IMR-90 (cell line): ENCODE results near the gene CCDC97. TPM values are rescaled to one million over a fixed set of nuclear protein-coding genes. Genes with fewer than 3 reads are reported as not detected.

Experiments
- ATAC-seq: fragments of 200-7000 bp; cut with Tn5 transposase; 2 replicates; pipeline ENCODE4 v1.9.1; 2020; ENCODE audit warnings: low read depth, mild to moderate bottlenecking, moderate library complexity
- BruUV-seq: library from RNA; stranded (reverse); fragments of 400-500 nt; replicated peaks from 2 replicates; lab custom pipeline; 2021; lab: Mats Ljungman, UMichigan
- CTCF ChIA-PET: fragments of 300-600 bp; formaldehyde crosslinking; extraction: SDS; loops from one replicate; lab custom pipeline; 2021; ENCODE audit warnings: antibody characterized with exemption; lab: Yijun Ruan, JAX
- POLR2A ChIA-PET: fragments of 300-600 bp; sonication (Branson Sonifier 250); formaldehyde crosslinking; loops from one replicate; lab custom pipeline; 2022; ENCODE audit warnings: antibody characterized with exemption; ENCODE audit not compliant: unreplicated experiment; lab: Charles Lee
- DNase-seq: peaks from one replicate; pipeline ENCODE4 v3.0.0; 2013
- H2AFZ ChIP-seq: replicated peaks from 2 replicates; pipeline ENCODE3; 2013; ENCODE audit warnings: low read length, mild to moderate bottlenecking; ENCODE audit not compliant: poor library complexity
- H2AK5ac ChIP-seq: 2 replicates; pipeline ENCODE4 v1.6.1; 2013; ENCODE audit warnings: low read depth, low read length, inconsistent platforms
- H2AK9ac ChIP-seq: replicated peaks from 2 replicates; pipeline ENCODE3; 2013; ENCODE audit warnings: mild to moderate bottlenecking, low read depth, low read length, moderate library complexity; ENCODE audit not compliant: poor library complexity
- H2BK120ac ChIP-seq: 2 replicates; pipeline ENCODE4 v1.6.1; 2013; ENCODE audit warnings: low read depth, low read length, inconsistent platforms
- H2BK15ac ChIP-seq: 3 replicates; pipeline ENCODE4 v1.6.1; 2013; ENCODE audit warnings: low read depth, low read length, inconsistent platforms
- H2BK20ac ChIP-seq: 2 replicates; pipeline ENCODE4 v1.6.1; 2013; ENCODE audit warnings: low read depth, mild to moderate bottlenecking, inconsistent platforms, low read length, moderate library complexity
- H2BK5ac ChIP-seq: 2 replicates; pipeline ENCODE4 v1.6.1; 2013; ENCODE audit warnings: mild to moderate bottlenecking, low read depth, low read length, inconsistent platforms; ENCODE audit not compliant: poor library complexity, severe bottlenecking
- H3K14ac ChIP-seq: replicated peaks from 2 replicates; pipeline ENCODE4 v1.6.1; 2013; ENCODE audit warnings: low read depth, low read length, inconsistent platforms
- H3K18ac ChIP-seq: 2 replicates; pipeline ENCODE4 v1.6.1; 2013; ENCODE audit warnings: low read depth, low read length, control low read depth
- H3K23ac ChIP-seq: 2 replicates; pipeline ENCODE4 v1.6.1; 2013; ENCODE audit warnings: low read depth, low read length, inconsistent platforms
- H3K27ac ChIP-seq: 2 replicates; pipeline ENCODE4 v1.5.1; 2013; ENCODE audit warnings: mild to moderate bottlenecking, control low read depth, low read length; ENCODE audit not compliant: insufficient read depth
- H3K27me3 ChIP-seq: 2 replicates; pipeline ENCODE4 v1.6.1; 2013; ENCODE audit warnings: low read length; ENCODE audit not compliant: control insufficient read depth, insufficient read depth
- H3K36me3 ChIP-seq: 2 replicates; pipeline ENCODE4 v1.6.1; 2013; ENCODE audit warnings: low read length, mixed read lengths; ENCODE audit not compliant: control insufficient read depth, insufficient read depth
- H3K4ac ChIP-seq: 2 replicates; pipeline ENCODE4 v1.6.1; 2013; ENCODE audit warnings: low read depth, low read length, inconsistent platforms
- H3K4me1 ChIP-seq: 2 replicates; pipeline ENCODE4 v1.6.1; 2013; ENCODE audit warnings: low read length, mixed read lengths; ENCODE audit not compliant: control insufficient read depth, insufficient read depth
- H3K4me2 ChIP-seq: 2 replicates; pipeline ENCODE4 v1.6.1; 2013; ENCODE audit warnings: low read depth, mild to moderate bottlenecking, control low read depth, low read length, moderate library complexity
- H3K4me3 ChIP-seq: 2 replicates; pipeline ENCODE4 v1.5.1; 2013; ENCODE audit warnings: low read depth, mild to moderate bottlenecking, control low read depth, low read length, moderate library complexity; ENCODE audit not compliant: insufficient read depth
- H3K56ac ChIP-seq: 2 replicates; pipeline ENCODE4 v1.6.1; 2013; ENCODE audit warnings: low read length, inconsistent platforms; ENCODE audit not compliant: insufficient read depth; ENCODE audit errors: extremely low read depth
- H3K79me1 ChIP-seq, 2 experiments: 2 replicates each; pipeline ENCODE4 v1.6.1; 2013; ENCODE audit warnings: low read length in 2 of 2, inconsistent platforms in 1 of 2, low read depth in 1 of 2
- H3K9ac ChIP-seq: 2 replicates; pipeline ENCODE4 v1.6.1; 2013; ENCODE audit warnings: low read depth, low read length, control low read depth
- H3K9me1 ChIP-seq: 2 replicates; pipeline ENCODE4 v1.6.1; 2013; ENCODE audit warnings: low read length, inconsistent platforms; ENCODE audit not compliant: insufficient read depth
- H3K9me3 ChIP-seq: 2 replicates; pipeline ENCODE4 v1.6.1; 2013; ENCODE audit warnings: low read length; ENCODE audit not compliant: control insufficient read depth, insufficient read depth
- H4K20me1 ChIP-seq: 2 replicates; pipeline ENCODE4 v1.6.1; 2013; ENCODE audit warnings: low read length, inconsistent platforms; ENCODE audit not compliant: insufficient read depth
- H4K5ac ChIP-seq: 2 replicates; pipeline ENCODE4 v1.6.1; 2013; ENCODE audit warnings: mild to moderate bottlenecking, low read depth, low read length, control low read depth
- H4K8ac ChIP-seq, 2 experiments: 2 replicates each; pipeline ENCODE4 v1.6.1; 2013; ENCODE audit warnings: low read depth in 2 of 2, low read length in 2 of 2, control low read depth in 1 of 2, inconsistent platforms in 1 of 2
- H4K91ac ChIP-seq: 2 replicates; pipeline ENCODE4 v1.6.1; 2013; ENCODE audit warnings: low read depth, low read length, inconsistent platforms; ENCODE audit not compliant: insufficient read depth
- BHLHE40 ChIP-seq: fragments of 150-350 bp; IDR thresholded peaks from 2 replicates; pipeline ENCODE4 v1.6.1; 2016; ENCODE audit warnings: mild to moderate bottlenecking, low read depth, low read length
- MAFK ChIP-seq: IDR thresholded peaks from 2 replicates; pipeline ENCODE4 v1.6.1; 2012; ENCODE audit warnings: low read depth, low read length, improper control_type of control experiment
- MAZ ChIP-seq: IDR thresholded peaks from 2 replicates; pipeline ENCODE4 v1.6.1; 2012; ENCODE audit warnings: low read depth, mild to moderate bottlenecking, low read length, improper control_type of control experiment, moderate library complexity, borderline replicate concordance
- NFE2L2 ChIP-seq: fragments of 150-350 bp; IDR thresholded peaks from 2 replicates; pipeline ENCODE4 v1.6.1; 2016; ENCODE audit warnings: low read depth, mild to moderate bottlenecking, low read length
- RAD21 ChIP-seq: IDR thresholded peaks from 2 replicates; pipeline ENCODE4 v1.6.1; 2012; ENCODE audit warnings: low read length, improper control_type of control experiment
- USF2 ChIP-seq: fragments of 150-350 bp; IDR thresholded peaks from 2 replicates; pipeline ENCODE4 v1.6.1; 2017; ENCODE audit warnings: mild to moderate bottlenecking, antibody characterized with exemption, low read length, low read depth
- WGBS, 2 experiments: methylation state at CpG; one replicate each; pipeline versions ENCODE4 v1.1.5 to v1.1.7; 2013; ENCODE audit warnings: missing lambda C conversion rate in 2 of 2; ENCODE audit not compliant: insufficient read length in 1 of 2; ENCODE audit errors: extremely low coverage in 2 of 2; 5-methylcytosine and 5-hydroxymethylcytosine counted together
- dilution Hi-C: fragments of 300-500 bp; cut with HindIII; formaldehyde crosslinking; loops from one replicate; pipeline ENCODE4 v1.14.3; 2018; ENCODE audit warnings: low sequenced_read_pairs; ENCODE audit not compliant: unreplicated experiment
- in situ Hi-C: fragments of 300-500 bp; cut with MboI; formaldehyde crosslinking; loops from 3 replicates; pipeline ENCODE4 v1.14.3; 2019; ENCODE audit warnings: low sequenced_read_pairs, inconsistent platforms, mixed read lengths
- intact Hi-C: fragments of 100-400 bp; cut with micrococcal nuclease; formaldehyde crosslinking; loops from 2 replicates; pipeline ENCODE4 v1.10.0; 2022
- polyA plus RNA-seq, 3 experiments: library from polyadenylated mRNA; depleted of rRNA; stranded (reverse); fragments of >200 nt; gene quantifications; 2 replicates each; pipeline ENCODE4 v1.2.3, GENCODE V29; 2012; ENCODE audit warnings: low replicate concordance in 1 of 3
- total RNA-seq: library from RNA; depleted of rRNA; stranded (reverse); fragments of >200 nt; gene quantifications from 2 replicates; pipeline ENCODE4 v1.2.3, GENCODE V29; 2012

Gene CCDC97
- total and polyA plus RNA-seq, 2 of the 4 experiments (the other 2 are of a cell fraction), result 4.1 to 11.0 TPM

DNA sequence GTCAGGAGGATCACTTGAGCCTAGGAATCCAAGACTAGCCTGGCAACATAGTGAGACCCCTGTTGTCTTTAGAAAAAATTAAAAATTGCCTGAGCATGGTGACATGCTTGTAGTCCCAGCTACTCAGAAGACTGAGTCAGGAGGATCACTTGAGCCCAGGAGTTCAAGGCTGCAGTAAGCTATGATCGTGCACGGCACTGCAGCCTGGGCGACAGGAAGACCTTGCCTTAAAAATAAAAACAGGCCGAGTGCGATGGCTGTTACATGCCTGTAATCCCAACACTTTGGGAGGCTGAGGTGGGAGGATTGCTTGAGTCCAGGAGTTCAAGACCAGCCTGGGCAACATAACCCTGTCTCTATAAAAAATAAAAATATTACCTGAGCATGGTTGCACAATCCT lies 40.4 kb upstream of the CCDC97 start:
- Histone ChIP-seq H3K27ac (no peak overlapping the region), H4K20me1 (peaks cover 40% of the 10 kb centered on the region), H2AK5ac (no peak overlapping the region), H3K56ac (no peak overlapping the region), H3K36me3 (peaks cover 59% of the 10 kb centered on the region), H3K4ac (no peak overlapping the region), H3K4me3 (no peak overlapping the region), H2AK9ac (no peak overlapping the region), H3K79me1 (peaks cover 45 to 71% of the 10 kb centered on the region in 2 experiments), H4K91ac (no peak overlapping the region), H3K27me3 (no peaks in the 10 kb centered on the region), H3K18ac (no peak overlapping the region), H2BK5ac (no peak overlapping the region), H2BK15ac (no peak overlapping the region), H4K5ac (no peak overlapping the region), H3K9ac (no peak overlapping the region), H2BK120ac (no peak overlapping the region), H2BK20ac (no peak overlapping the region), H3K9me1 (peaks cover 8% of the 10 kb centered on the region; the same call in 1 of the 2 replicates), H4K8ac (no peak overlapping the region), H3K4me2 (no peak overlapping the region), H3K14ac (no peak overlapping the region), H2AFZ (no peak overlapping the region), H3K9me3 (no peaks in the 10 kb centered on the region), H3K4me1 (peaks cover 9% of the 10 kb centered on the region), H3K23ac (no peak overlapping the region)
- intact Hi-C loops (no loop called here), in situ Hi-C loops (loop anchor here (25.0 kb wide), 1 partner anchor 607 kb away; no protein-coding TSS in a partner anchor), dilution Hi-C loops (no loop called here)
- ChIA-PET POLR2A (interaction anchor here (0.6 kb wide), 1 partner anchor 96 kb away, joined by 4 read pairs; no protein-coding TSS in a partner anchor), CTCF (no interaction called here)
- no peak for ATAC-seq
- no TSS peak for BruUV-seq
- TF ChIP-seq RAD21 (no peak), BHLHE40 (no peak), MAZ (no peak), USF2 (no peak), MAFK (no peak), NFE2L2 (no peak)
- DNase-seq, result no peak
- WGBS, 2 experiments, result 100% methylated on average over 3 of the region's 5 CpGs; no CpG with 5 or more reads in 1 of the 2 experiments
